HG03039 (cell line): ENCODE results near the gene BAHD1.

Experiments
- ATAC-seq: cut with Tn5 transposase; IDR thresholded peaks from one replicate; pipeline ENCODE4 v1.9.1; 2021; ENCODE audit warnings: mild to moderate bottlenecking, moderate library complexity; ENCODE audit not compliant: unreplicated experiment

Gene BAHD1

DNA sequence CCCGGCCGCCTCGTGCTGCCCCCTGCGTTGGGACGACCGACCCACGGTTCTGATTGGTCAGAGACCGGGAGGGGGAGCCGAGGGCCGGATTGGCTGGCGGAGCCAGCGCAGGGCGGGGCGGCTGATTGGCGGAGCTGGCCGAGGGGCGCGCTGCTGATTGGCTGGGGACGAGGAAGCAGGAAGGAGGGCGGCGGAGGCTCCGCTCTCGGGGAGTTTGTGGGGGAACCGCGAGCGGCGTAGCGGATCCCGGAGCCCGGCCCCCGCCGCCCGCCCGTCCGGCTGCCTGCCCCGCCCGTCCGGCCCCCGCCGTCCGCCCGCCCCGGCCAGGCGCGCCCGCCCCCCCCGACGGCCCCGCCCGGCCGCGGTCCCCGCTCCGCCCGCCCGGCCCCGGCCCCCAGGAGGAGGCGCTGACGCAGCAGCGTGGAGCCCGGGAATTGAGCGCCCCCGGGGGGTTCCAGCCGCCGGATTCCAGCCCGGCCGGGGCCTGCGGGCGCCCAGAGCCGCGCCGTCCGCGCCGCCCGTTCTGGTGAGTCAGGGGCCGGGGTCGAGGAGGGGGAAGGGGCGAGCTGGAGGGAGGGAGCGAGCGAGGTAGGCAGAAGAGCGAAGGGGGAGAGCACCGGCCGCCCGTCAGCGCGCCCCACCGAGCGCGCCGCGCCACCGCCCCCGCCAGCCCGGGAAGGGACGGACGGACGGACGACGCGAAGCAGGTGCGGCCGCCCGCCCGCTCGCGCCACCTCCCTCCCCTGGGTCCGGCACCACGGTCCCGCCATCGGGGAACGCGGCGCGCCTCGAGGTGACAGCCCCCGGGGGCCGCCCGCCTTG lies at the start of gene BAHD1:
Gene BAHD1, plus strand, starts transcription at position 211 of the 822 bp plus-strand sequence. CDS start 17,512 bp downstream, outside the sequence.
- ATAC-seq = peak; percentile 83

DNA sequence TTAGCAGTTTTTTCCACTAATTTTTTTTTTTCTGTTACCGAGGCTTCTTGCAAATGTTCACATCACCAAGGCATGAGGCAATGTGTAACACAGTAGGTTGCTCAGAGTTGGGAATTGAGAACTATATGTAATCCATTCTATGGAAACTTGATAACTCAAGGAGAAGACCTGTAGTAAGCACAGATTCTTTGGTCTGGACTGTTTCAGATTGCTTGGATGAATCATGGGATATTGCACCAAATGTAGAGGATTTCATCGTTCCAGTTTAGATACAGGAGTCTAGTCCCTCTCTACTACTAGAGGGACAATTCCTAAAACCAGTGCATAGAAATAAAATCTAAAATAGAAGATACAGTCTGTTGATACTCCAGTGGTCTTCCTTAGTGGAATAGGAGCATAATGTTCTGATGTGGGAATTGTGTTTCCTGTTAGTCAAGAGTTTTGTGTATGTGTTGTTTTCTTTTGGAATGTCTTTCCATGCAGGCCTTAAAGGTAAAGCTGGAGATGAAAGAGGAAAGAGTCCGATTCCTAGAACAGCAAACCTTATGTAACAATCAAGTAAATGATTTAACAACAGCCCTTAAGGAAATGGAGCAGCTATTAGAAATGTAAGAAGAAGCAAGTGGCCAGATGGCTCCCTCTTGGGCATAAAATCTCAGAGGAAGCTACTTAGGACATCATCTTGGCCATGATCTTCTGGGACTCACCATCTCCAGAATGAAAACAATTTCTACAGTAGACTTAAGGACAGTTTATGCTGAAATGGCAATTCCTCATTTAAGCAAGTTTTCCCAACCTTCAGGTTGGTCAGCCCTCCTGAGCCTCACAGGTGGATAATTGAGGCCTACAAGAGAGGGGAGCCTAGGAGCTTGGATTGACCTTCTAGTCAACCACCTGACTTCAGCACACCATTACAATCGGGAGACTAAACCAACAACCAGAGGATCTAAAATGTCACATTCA lies 47.5 kb upstream of the BAHD1 start:
- ATAC-seq = no peak

DNA sequence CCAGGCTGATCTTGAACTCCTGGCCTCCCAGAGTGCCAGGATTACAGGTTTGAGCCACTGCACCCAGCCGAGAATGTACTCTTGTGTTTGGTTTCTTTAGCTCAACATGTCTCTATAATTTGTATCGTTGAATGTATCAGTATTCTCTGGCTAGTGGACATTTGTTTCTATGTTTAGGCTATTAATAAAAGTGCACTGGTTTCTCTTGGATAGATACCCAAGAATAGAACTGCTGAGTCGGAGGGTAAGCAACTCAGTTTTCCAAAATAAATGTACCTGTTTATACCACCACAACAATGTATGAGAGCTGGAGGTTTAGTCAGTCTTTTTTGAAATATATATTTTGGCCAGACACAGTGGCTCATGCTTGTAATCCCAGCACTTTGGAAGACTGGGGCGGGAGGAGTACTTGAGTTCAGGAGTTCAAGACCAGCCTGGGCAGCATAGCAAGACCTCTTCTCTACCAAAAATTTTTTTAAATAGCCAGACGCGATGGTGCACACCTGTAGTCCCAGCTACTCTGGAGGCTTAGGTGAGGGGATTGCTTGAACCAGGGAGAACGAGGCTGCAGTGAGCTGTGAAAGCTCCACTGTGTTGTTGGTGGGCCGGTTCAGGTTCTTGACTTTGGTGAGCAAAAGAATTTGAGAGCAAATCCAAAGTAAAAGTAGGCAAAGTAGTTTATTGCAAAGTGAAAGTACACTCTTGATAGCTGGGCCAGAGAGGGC lies 42.9 kb upstream of the BAHD1 start:
- ATAC-seq = no peak

DNA sequence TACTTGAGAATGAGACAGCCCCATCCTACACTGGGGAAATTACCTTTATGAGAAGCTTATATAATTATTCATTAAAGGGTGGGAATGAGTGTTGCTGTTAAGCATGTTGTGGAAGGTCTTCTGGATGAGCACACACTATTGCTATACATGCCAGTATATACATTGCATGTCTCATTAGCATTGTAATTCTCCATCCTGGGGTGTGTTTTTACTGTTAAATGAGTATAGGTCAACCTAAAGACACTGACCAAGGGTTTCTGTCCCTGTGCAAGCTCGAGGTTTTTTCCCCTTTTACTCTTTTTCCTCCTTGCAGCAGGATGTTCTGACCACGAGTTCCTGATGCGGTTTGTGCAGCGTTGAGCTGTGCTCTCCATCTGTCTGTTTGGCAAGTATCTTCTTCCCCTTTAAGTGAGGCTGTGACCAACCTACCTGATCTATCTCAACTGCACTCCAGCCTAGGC lies 42.3 kb upstream of the BAHD1 start:
- ATAC-seq = peak; percentile 41

DNA sequence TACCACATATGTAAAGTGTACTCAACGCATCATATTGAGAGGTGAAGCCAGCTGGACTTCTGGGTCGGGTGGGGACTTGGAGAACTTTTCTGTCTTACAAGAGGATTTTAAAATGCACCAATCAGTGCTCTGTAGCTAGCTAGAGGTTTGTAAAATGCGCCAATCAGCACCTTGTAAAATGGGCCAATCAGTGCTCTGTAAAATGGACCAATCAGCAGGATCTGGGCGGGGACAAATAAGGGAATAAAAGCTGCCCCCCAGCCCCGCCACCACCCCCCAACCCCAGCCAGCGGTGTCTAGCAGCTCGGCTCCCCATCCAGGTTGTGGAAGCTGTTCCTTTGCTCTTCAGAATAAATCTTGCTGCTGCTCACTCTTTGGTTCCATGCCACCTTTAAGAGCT lies 41.4 kb upstream of the BAHD1 start:
- no peak for ATAC-seq

DNA sequence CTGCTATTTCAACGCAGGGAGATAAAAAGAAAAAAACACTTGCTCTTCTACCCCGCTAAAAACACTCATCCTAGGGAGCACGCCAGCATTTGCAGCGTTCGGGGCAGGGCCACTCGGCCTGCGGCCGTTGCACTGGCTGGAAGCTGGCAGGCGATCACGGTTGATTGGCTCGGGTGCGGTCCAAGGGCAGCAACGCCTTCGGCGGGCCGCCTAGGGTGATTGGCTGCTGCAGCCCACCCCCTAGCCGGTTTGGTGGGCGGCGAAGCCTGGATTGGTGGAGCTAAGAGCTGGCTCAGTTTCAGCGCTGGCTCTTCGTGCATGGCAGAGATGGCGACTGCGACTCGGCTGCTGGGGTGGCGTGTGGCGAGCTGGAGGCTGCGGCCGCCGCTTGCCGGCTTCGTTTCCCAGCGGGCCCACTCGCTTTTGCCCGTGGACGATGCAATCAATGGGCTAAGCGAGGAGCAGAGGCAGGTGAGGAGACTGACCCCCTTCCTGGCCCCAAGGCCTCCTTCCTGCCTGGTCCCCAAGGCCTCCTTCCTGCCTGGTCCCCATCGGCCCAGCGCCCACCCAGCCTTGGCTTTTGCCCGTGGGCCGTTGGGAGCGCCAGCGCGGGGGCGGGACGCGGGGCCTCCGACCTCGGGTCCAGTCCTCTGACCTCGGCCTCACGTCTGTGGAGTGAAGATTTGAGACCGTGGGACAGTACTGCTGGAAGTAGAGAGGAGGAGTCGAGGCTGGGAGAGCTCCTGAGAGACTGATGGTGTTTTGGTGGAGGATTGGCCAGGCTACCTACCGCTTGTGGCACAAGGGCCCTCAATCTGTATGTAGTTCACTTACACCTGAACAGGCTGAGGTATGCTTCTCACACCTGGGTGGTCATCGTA lies 35.0 kb upstream of the BAHD1 start, which contains the start of gene IVD:
Gene IVD, plus strand, starts transcription at position 295 of the 881 bp plus-strand sequence. Its CDS starts 33 bp downstream, at position 328.
- peak; percentile 79 for ATAC-seq

DNA sequence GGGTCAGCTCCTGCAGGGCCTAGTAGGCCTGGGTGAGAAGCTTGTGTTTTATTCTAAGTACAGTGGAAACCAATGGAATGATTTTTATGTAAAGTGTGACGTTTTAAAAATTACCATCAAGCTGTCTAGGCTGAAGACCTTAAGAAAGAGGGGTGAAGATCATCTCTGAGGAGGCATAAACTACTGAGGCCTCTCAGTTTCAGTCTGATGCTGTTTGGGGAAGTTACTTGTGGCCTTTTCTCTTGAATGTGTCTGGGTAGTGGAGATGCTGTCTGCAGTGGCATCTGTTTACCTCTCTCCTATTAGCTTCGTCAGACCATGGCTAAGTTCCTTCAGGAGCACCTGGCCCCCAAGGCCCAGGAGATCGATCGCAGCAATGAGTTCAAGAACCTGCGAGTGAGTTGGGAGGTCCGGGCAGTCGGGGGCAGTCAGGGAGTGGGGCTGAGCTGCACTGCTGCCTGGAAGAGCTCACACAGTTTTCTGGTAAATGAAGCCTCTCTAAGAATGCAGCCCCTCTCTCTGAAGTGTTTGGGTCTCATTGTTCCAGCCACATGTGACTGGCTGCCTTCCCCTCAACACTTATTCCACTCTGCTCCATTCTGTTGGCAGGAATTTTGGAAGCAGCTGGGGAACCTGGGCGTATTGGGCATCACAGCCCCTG lies 33.3 kb upstream of the BAHD1 start:
- ATAC-seq = peak; percentile 52

DNA sequence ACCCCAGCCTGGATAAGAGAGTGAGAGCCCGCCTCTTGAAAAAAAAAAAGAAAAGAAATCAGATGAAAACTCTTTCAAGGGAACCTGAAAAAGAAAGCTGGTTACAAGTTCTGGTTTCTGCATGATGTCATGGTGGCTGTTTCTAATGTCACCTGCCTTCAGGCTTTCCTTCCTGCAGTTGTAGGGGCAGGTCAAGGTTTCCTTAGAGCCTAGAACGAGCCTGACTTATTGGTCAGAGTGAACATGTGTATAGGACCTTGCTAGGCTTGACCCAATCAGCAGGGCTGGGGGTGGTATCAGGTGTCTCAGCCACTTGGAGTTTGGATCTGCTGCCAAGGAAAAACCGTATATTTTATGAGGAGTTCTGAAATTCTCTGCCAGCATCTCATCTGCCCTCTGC lies 31.4 kb upstream of the BAHD1 start:
- ATAC-seq = no peak

DNA sequence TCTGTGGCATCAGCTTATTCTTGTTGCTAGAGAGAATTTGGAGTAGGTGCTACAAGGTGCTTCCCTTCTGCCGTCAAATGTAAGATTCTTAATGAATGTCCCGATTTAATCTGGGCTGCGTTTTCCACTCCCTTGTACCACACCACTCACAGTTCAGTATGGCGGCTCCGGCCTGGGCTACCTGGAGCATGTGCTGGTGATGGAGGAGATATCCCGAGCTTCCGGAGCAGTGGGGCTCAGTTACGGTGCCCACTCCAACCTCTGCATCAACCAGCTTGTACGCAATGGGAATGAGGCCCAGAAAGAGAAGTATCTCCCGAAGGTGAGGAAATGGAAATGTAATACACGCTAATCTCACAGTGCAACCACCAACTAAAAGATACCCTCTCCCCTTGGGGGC lies 30.3 kb upstream of the BAHD1 start:
- no peak for ATAC-seq

DNA sequence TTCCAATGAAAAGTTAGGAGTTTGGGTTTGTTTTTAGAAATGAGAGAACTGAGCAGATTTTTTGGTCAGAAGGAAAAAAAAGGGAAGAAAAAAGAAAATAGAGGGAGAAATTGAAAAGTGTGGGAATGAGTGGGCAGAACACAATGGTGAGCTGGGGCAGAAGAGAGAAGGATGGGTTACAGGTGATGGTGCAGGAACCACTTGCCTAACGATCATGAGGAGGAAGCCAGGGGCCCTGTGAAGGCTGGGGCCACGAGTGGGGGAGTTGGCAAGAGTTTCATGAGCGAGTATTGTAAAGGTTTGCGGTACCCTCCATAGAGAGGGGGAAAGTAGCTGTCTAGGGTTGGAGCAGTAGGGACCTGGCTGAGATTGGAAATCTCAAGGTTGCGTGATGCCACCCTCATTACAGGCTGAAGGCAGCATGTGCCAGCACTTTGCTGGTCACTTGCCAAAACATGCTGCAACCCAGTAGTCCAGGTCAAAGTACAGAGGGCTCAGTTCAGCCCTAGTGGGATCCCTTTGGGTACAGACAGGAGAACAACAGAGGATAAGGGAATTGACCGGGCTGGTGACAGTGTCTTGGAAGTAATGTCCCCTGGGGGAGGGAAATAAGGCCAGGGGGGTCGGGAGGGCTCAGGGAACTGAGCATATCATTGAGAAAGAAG lies 28.5 kb upstream of the BAHD1 start:
- ATAC-seq = no peak

DNA sequence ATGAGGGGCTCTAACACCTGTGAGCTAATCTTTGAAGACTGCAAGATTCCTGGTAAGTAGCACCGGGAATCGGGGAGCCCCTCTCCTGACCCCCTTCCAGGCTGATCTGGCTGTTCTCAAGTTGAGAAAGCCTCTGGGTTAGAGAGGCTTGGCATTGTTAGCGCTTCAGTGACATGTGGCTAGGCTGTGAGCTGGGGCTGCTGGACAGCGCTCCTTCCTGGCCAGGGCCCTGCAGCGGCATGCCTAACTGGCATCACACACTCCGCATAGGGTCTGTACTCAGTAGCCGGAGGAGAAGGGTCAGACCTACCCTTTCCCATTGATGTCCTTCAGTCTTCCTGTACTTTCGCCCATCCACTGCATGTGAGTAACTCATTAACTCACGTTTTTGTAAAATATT lies 27.7 kb upstream of the BAHD1 start:
- ATAC-seq = no peak

DNA sequence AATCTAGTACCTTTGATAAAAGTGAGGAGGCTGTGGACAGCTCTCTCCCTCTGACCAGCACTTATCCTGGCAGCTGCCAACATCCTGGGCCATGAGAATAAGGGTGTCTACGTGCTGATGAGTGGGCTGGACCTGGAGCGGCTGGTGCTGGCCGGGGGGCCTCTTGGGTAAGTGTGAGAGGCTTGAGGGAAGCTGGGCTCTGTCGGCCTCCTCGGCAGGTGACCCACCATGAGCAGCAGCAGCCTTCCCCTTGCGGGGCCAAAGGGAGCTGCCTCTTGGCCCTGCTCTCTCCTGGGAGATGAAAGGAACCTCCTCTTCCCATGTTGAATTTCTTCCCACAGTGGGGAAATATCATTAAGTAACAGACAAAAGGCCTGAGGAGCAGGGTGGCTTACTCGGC lies 25.9 kb upstream of the BAHD1 start:
- ATAC-seq = no peak

DNA sequence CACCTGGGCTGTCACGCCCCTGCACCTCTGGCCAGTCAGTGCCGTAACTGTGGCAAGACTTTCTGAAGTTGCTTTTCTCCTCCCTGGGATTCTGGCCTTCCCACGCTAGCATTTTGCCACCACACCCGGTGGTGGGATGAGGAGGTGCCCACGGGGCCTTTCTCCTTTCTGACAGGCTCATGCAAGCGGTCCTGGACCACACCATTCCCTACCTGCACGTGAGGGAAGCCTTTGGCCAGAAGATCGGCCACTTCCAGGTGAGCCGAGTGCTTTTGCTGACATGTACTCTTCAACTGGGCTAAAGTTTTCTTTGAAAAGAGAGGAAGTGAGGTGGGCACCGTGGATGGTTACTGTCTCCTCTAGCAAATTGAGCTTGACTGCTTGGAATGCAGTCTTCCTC lies 25.5 kb upstream of the BAHD1 start:
- ATAC-seq = no peak

DNA sequence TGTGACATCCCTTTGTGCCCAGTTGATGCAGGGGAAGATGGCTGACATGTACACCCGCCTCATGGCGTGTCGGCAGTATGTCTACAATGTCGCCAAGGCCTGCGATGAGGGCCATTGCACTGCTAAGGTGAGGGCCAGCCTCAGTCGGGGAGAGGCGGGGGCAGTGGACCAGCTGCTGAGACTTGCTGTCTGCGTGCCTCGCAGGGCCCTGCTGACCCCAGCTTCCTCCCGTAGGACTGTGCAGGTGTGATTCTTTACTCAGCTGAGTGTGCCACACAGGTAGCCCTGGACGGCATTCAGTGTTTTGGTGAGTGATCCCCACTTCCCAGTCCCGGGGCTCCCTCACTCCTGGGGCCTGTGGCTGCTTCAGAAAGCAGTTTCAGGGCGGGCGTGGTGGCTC lies 24.7 kb upstream of the BAHD1 start:
- no peak for ATAC-seq

DNA sequence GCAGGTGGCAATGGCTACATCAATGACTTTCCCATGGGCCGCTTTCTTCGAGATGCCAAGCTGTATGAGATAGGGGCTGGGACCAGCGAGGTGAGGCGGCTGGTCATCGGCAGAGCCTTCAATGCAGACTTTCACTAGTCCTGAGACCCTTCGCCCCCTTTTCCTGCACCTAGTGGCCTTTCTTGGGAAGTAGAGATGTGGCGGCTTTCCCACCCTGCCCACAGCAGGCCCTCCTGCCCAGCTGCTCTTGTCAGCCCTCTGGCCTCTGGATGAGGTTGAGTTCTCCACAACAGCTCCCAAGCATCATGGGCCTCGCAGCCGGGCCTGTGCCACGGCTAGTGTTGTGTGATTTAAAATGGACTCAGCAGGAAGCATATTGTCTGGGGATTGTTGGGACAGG lies 22.6 kb upstream of the BAHD1 start:
- no peak for ATAC-seq

DNA sequence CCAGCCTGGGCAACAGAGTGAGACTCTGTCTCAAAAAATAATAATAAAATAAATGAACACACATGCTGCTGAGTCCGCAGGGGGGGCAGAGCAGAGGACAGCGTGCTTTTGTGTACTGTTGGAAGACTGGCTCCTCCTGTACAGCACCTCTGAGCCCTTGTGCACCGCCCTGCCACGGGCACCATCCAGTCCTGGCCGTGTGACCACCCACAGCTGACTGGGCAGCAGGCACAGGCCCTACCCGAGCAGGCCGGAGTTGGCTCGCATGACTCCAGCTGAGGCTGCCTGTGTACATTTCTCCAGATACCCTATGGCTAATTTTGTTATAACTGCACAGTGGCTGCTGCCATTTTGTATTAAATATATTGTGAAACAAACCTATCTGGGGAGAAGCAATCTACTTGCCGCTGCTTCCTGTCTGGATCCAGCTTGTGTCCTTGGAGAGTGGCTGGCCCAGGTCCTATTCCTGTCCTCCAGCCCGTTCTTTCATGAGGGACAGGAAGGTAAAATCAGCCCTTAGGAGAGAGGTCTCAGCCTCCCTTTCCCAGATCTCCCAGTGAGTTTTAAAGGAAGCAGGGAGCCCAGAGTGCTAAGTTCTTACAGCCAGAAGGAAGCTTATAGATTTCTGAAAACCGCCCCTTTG lies 20.6 kb upstream of the BAHD1 start:
- no peak for ATAC-seq

DNA sequence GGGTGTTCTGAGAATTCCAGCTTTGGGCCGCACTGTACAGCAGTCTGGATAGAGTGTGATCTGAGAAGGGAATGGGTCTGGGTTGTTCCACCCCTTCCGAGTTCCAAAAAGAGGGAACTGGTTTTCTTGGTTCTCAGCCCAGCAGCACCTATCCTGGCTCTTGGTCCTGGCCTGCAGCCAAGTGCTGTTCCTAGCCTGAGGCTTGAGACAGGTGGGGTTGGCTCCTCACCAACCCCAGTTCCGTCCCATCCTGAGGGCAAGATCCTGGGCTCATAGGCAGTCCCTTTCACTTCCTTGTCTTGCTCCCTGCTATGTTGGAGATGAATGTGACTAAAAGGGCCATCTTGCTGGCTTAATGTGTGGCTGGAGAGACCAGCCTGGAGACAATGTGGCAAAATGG lies 20.0 kb upstream of the BAHD1 start:
- no peak for ATAC-seq
